ENCODE results near the gene NBPF6. TPM values are rescaled to one million over a fixed set of nuclear protein-coding genes. Genes with fewer than 3 reads are reported as not detected.
"Not testable (repeated sequence)": the region's sequence is repeated elsewhere in the genome, so short reads cannot be mapped to it uniquely, and the experiment has no call there.

The NBPF6 gene
- total RNA-seq, 1 donor from 2014 or later = not detected

DNA sequence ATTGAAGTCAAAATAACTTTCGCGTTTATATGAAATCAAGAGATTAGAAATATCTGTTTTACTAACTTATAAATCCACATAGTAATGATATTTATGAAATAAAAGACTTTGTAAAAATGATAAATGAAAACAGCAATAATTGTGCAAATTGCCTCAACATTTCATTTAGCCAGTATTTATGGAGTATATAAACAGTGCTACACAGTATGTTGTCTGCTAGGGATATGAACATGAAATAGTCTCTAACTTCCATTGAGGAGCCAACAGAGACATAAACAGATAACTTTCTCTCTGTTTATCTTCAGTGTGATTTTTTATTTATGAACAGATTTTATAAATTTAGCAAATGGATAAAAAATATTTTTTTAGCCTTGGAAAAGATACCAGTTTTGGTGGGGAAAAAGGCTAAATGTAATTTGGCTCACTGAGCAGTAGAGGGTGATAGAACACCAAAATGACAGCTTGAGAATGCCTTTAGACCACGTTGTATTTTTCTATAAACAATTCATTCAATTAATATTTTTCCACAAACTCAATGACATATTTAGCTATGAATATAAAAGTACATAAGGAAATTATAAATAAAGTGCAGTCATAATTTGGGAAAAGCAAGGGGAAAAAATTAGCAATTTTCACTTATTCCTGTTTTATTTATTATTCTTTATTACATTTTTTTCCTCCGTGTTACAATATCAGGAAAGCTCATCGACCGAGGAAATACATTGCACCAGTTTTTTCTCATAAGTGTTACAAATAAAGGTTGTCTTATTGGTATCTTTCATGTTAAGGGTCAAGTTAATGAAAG, 62.3 kb downstream of the NBPF6 start:
- FAIRE-seq = no peak
- Histone ChIP-seq H3K36me3 (ENCODE audit: control insufficient read depth, insufficient read depth, low read length) (no peaks in the 10 kb centered on the region), H3K4me3 (ENCODE audit: low read depth, low read length) (no peak overlapping the region), H3K27me3 (ENCODE audit: control insufficient read depth, insufficient read depth, low read length) (no peaks in the 10 kb centered on the region)
- TF ChIP-seq, protein P1, sequence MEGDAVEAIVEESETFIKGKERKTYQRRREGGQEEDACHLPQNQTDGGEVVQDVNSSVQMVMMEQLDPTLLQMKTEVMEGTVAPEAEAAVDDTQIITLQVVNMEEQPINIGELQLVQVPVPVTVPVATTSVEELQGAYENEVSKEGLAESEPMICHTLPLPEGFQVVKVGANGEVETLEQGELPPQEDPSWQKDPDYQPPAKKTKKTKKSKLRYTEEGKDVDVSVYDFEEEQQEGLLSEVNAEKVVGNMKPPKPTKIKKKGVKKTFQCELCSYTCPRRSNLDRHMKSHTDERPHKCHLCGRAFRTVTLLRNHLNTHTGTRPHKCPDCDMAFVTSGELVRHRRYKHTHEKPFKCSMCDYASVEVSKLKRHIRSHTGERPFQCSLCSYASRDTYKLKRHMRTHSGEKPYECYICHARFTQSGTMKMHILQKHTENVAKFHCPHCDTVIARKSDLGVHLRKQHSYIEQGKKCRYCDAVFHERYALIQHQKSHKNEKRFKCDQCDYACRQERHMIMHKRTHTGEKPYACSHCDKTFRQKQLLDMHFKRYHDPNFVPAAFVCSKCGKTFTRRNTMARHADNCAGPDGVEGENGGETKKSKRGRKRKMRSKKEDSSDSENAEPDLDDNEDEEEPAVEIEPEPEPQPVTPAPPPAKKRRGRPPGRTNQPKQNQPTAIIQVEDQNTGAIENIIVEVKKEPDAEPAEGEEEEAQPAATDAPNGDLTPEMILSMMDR (IDR thresholded peaks at IDR 0.05; ENCODE audit: insufficient read depth, low read length, severe bottlenecking) = peak; percentile 50
- peak; percentile 31 for DNase-seq (ENCODE audit: low read depth)

DNA sequence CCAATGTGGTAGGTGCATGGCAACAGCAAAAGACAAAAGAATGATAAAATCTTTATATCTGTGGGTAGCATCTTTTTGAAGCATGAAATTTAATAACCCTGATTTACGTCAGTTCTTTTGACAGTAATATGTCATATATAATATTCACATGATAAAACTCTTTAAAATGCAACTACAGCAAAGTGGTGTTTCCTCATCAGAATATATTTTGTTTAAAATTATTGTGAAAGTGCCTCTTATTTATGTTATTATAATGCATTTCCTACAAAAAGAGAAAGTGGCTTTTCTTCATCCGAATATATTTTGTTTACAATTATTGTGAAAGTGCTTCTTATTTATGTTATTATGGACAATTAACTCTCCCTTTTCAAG, 62.9 kb downstream of the NBPF6 start:
- Histone ChIP-seq H3K27me3 (ENCODE audit: control insufficient read depth, insufficient read depth, low read length) (no peaks in the 10 kb centered on the region), H3K36me3 (ENCODE audit: control insufficient read depth, insufficient read depth, low read length) (no peaks in the 10 kb centered on the region), H3K4me3 (ENCODE audit: low read depth, low read length) (no peak overlapping the region)
- FAIRE-seq (no peak), DNase-seq (ENCODE audit: low read depth) (no peak)
- TF ChIP-seq, protein P1 (IDR thresholded peaks at IDR 0.05; ENCODE audit: insufficient read depth, low read length, severe bottlenecking) = no peak

DNA sequence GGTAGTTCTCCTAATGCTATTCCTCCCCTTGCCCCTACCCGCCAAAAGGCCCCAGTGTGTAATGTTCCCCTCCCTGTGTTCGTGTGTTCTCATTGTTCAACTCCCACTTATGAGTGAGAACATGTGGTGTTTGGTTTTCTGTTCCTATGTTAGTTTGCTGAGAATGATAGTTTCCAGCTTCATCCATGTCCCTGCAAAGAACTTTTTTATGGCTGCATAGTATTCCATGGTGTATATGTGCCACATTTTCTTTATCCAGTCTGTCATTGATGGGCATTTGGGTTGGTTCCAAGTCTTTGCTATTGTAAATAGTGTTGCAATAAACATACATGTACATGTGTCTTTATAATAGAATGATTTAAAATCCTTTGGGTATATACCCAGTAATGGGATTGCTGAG, 63.8 kb downstream of the NBPF6 start:
- H3K27me3 ChIP-seq (ENCODE audit: control insufficient read depth, insufficient read depth, low read length); FAIRE-seq; H3K4me3 ChIP-seq (ENCODE audit: low read depth, low read length); DNase-seq (ENCODE audit: low read depth); H3K36me3 ChIP-seq (ENCODE audit: control insufficient read depth, insufficient read depth, low read length): not testable (repeated sequence)

DNA sequence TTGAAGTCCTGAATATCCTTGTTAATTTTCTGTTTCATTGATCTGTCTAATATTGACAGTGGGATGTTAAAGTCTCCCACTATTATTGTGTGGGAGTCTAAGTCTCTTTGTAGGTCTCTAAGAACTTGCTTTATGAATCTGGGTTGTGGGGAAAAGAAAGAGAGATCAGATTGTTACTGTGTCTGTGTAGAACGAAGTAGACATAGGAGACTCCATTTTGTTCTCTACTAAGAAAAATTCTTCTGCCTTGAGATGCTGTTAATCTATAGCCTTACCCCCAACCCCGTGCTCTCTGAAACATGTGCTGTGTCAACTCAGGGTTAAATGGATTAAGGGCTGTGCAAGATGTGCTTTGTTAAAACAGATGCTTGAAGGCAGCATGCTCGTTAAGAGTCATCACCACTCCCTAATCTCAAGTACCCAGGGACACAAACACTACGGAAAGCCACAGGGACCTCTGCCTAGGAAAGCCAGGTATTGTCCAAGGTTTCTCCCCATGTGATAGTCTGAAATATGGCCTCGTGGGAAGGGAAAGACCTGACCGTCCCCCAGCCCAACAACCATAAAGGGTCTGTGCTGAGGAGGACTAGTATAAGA, 67.3 kb downstream of the NBPF6 start:
- FAIRE-seq; DNase-seq (ENCODE audit: low read depth); H3K4me3 ChIP-seq (ENCODE audit: low read depth, low read length); H3K36me3 ChIP-seq (ENCODE audit: control insufficient read depth, insufficient read depth, low read length); H3K27me3 ChIP-seq (ENCODE audit: control insufficient read depth, insufficient read depth, low read length): not testable (repeated sequence)

Other genes starting within 250 kb of the NBPF6 start
- 34.3 and 39.8 TPM in 2 replicates for gene SLC25A24, start 250.0 kb upstream of the NBPF6 start, total RNA-seq
- not detected in 2 replicates for gene NBPF4, start 206.3 kb upstream of the NBPF6 start, total RNA-seq
- 0.51 and 1.3 TPM in 2 replicates for gene EEIG2, start 109.8 kb downstream of the NBPF6 start, total RNA-seq
- gene HENMT1, start 210.8 kb downstream of the NBPF6 start, total RNA-seq = 1.1 and 1.5 TPM in 2 replicates
- 11.3 and 14.3 TPM in 2 replicates for gene PRPF38B, start 242.0 kb downstream of the NBPF6 start, total RNA-seq

Measured in bronchial epithelial cell (primary cell).